NT2/D1 (cell line): ENCODE data around the gene TIAM2.

Source experiments
- SUZ12 ChIP-seq: IDR thresholded peaks from 2 replicates; pipeline ENCODE4 v1.6.1; 2011; ENCODE audit not compliant: insufficient read length, insufficient read depth; ENCODE audit errors: extremely low read depth
- YY1 ChIP-seq: IDR thresholded peaks from 2 replicates; pipeline ENCODE4 v1.6.1; 2011; ENCODE audit not compliant: insufficient read length, insufficient read depth
- ZNF274 ChIP-seq: IDR thresholded peaks from 2 replicates; pipeline ENCODE4 v1.6.1; 2011; ENCODE audit warnings: mild to moderate bottlenecking, low read depth, low read length

GRCh38 chr6:155064303-155064702 lies 69.2 kb downstream of the TIAM2 start:
- TF ChIP-seq SUZ12 (no peak), YY1 (no peak), ZNF274 (no peak)
